GM12878 (cell line): ENCODE measurements around the gene EFNA2. TPM values are rescaled to one million over a fixed set of nuclear protein-coding genes. Genes with fewer than 3 reads are reported as not detected.

ENCODE experiments used
- ATAC-seq: fragments of 200-7000 bp; cut with Tn5 transposase; 3 replicates; pipeline ENCODE4 v1.9.1; 2020; ENCODE audit warnings: mild to moderate bottlenecking, moderate library complexity
- BruUV-seq: library from RNA; stranded (reverse); fragments of 400-500 nt; replicated peaks from 2 replicates; lab custom pipeline; 2021; lab: Mats Ljungman, UMichigan
- CTCF ChIA-PET: fragments of 300-600 bp; sonication (Branson Sonifier 250); formaldehyde crosslinking; extraction: SDS; loops from one replicate; lab custom pipeline; 2021; ENCODE audit warnings: inconsistent platforms; lab: Yijun Ruan, JAX
- POLR2A ChIA-PET: fragments of 350-600 bp; formaldehyde crosslinking; extraction: SDS; loops from one replicate; lab custom pipeline; 2021; ENCODE audit warnings: inconsistent platforms; lab: Charles Lee
- RAD21 ChIA-PET: fragments of 300-600 bp; sonication (Branson Sonifier 250); formaldehyde crosslinking; loops from one replicate; lab custom pipeline; 2023; ENCODE audit warnings: antibody characterized with exemption; ENCODE audit not compliant: unreplicated experiment; lab: Charles Lee
- SMC1A ChIA-PET: fragments of 300-600 bp; sonication (Branson Sonifier 250); formaldehyde crosslinking; loops from one replicate; lab custom pipeline; 2023; ENCODE audit not compliant: unreplicated experiment, uncharacterized antibody; lab: Charles Lee
- DNase-seq: peaks from one replicate; pipeline ENCODE4 v3.0.0-alpha.2; 2011; ENCODE audit warnings: low read depth, low spot score
- FAIRE-seq: peaks from 3 replicates; lab custom pipeline; 2011; peaks lifted over from hg19 to GRCh38; lab: Jason Lieb, UNC
- H2AFZ ChIP-seq: 2 replicates; pipeline ENCODE4 v1.6.0; 2011; ENCODE audit warnings: low read depth, low read length, control low read depth; ENCODE audit not compliant: control insufficient read depth
- H3K27ac ChIP-seq: 2 replicates; pipeline ENCODE4 v1.5.1; 2011; ENCODE audit warnings: control low read depth; ENCODE audit not compliant: control insufficient read depth, insufficient read depth
- H3K27me3 ChIP-seq, 2 experiments: replicated peaks in 1 of 2; 2 replicates each; pipeline versions ENCODE4 v1.6.0 to v1.6.1; 2011; ENCODE audit warnings: low read length in 1 of 2; ENCODE audit not compliant: control insufficient read depth in 2 of 2, insufficient read depth in 2 of 2
- H3K36me3 ChIP-seq, 2 experiments: 2 replicates each; pipeline ENCODE4 v1.5.1; 2011; ENCODE audit warnings: low read length in 1 of 2; ENCODE audit not compliant: control insufficient read depth in 2 of 2, insufficient read depth in 2 of 2
- H3K4me1 ChIP-seq: 2 replicates; pipeline ENCODE4 v1.6.1; 2011; ENCODE audit warnings: mild to moderate bottlenecking, low read length, moderate library complexity, mixed read lengths; ENCODE audit not compliant: control insufficient read depth, insufficient read depth
- H3K4me2 ChIP-seq: 2 replicates; pipeline ENCODE4 v1.6.0; 2011; ENCODE audit warnings: control low read depth; ENCODE audit not compliant: control insufficient read depth, insufficient read depth
- H3K4me3 ChIP-seq: fragments of 200-600 bp; sonication (generic); 2 replicates; pipeline ENCODE4 v1.5.1; 2016
- H3K79me2 ChIP-seq: 2 replicates; pipeline ENCODE4 v1.6.0; 2011; ENCODE audit warnings: low read length; ENCODE audit not compliant: control insufficient read depth, insufficient read depth
- H3K9ac ChIP-seq: 2 replicates; pipeline ENCODE4 v1.8.0; 2011; ENCODE audit warnings: low read length, control low read depth, mixed read lengths; ENCODE audit not compliant: control insufficient read depth, insufficient read depth
- H3K9me3 ChIP-seq: replicated peaks from 3 replicates; pipeline ENCODE4 v1.5.1; 2011; ENCODE audit warnings: mild to moderate bottlenecking, low read length; ENCODE audit not compliant: control insufficient read depth, insufficient read depth
- H4K20me1 ChIP-seq: 2 replicates; pipeline ENCODE4 v1.6.0; 2011; ENCODE audit not compliant: control insufficient read depth, insufficient read depth
- ESRRA ChIP-seq: IDR thresholded peaks from 2 replicates; pipeline ENCODE4 v1.6.1; 2012; ENCODE audit warnings: mild to moderate bottlenecking, low read length, improper control_type of control experiment
- ETV6 ChIP-seq, 2 experiments: fragments of 450-650 bp in 1 of 2; IDR thresholded peaks in 1 of 2; conservative IDR thresholded peaks in 1 of 2; 2 replicates each; pipeline ENCODE4 v1.6.1; 2014; ENCODE audit warnings: antibody characterized with exemption in 1 of 2, borderline replicate concordance in 1 of 2, low read depth in 1 of 2, mild to moderate bottlenecking in 1 of 2, moderate library complexity in 1 of 2
- FOS ChIP-seq: IDR thresholded peaks from 3 replicates; pipeline ENCODE4 v1.6.1; 2011; ENCODE audit warnings: borderline replicate concordance; ENCODE audit not compliant: insufficient read length; ENCODE audit errors: extremely low read depth
- IKZF2 ChIP-seq, 2 experiments: fragments of 450-650 bp; IDR thresholded peaks; 2 replicates each; pipeline ENCODE4 v1.6.1; 2017; ENCODE audit warnings: mild to moderate bottlenecking in 2 of 2, moderate library complexity in 2 of 2
- NBN ChIP-seq: fragments of 450-650 bp; IDR thresholded peaks from 2 replicates; pipeline ENCODE4 v1.6.1; 2016
- NR2F1 ChIP-seq: fragments of 450-650 bp; conservative IDR thresholded peaks from 2 replicates; pipeline ENCODE4 v1.6.1; 2017; ENCODE audit warnings: mild to moderate bottlenecking
- RFX5 ChIP-seq: IDR thresholded peaks from 2 replicates; pipeline ENCODE4 v1.6.1; 2011; ENCODE audit warnings: low read depth, low read length, improper control_type of control experiment
- SIN3A ChIP-seq: IDR thresholded peaks from 2 replicates; pipeline ENCODE4 v1.6.1; 2012; ENCODE audit warnings: low read depth, low read length, improper control_type of control experiment
- ZNF24 ChIP-seq: fragments of 450-650 bp; IDR thresholded peaks from 2 replicates; pipeline ENCODE4 v1.6.1; 2017; ENCODE audit warnings: antibody characterized with exemption, mild to moderate bottlenecking
- ZNF622 ChIP-seq: fragments of 450-650 bp; IDR thresholded peaks from 2 replicates; pipeline ENCODE4 v1.6.1; 2017; ENCODE audit warnings: mild to moderate bottlenecking, inconsistent platforms
- WGBS: methylation state at CpG from one replicate; pipeline ENCODE4 v1.1.6; 2016; ENCODE audit warnings: low lambda C conversion rate; ENCODE audit not compliant: insufficient replicate concordance, insufficient coverage; ENCODE audit errors: missing lambda C conversion rate; 5-methylcytosine and 5-hydroxymethylcytosine counted together
- in situ Hi-C: fragments of 300-500 bp; cut with MboI; formaldehyde crosslinking; loops from 9 replicates; pipeline ENCODE4 v1.14.3; 2018; ENCODE audit warnings: mixed read lengths
- intact Hi-C: fragments of 100-400 bp; cut with micrococcal nuclease; formaldehyde crosslinking; loops from one replicate; pipeline ENCODE4 v1.14.2; 2022; ENCODE audit not compliant: unreplicated experiment
- polyA plus RNA-seq, 11 experiments: library from polyadenylated mRNA; depleted of rRNA in 4 of 11; unstranded in 6 of 11; stranded (reverse) in 5 of 11; fragments of >200 nt; fragmentation: Nextera tagmentation in 4 of 11; fragmentation: Illumina TruSeq in 1 of 11; extraction: Ambion mirVana in 4 of 11; extraction: Trizol in 1 of 11; gene quantifications; 1 replicate in 1 of 11; 2 replicates in 10 of 11; pipeline versions ENCODE4 v1.2.1 to v1.2.3, GENCODE V29; 2011 to 2016; ENCODE audit warnings: inconsistent platforms in 2 of 11, missing spikeins in 2 of 11, low read depth in 1 of 11
- total RNA-seq, 4 experiments: library from RNA; depleted of rRNA in 3 of 4; stranded (reverse); fragments of >200 nt in 3 of 4; fragmentation: Illumina TruSeq in 1 of 4; extraction: Trizol in 1 of 4; gene quantifications; 2 replicates each; pipeline versions ENCODE4 v1.2.1 to v1.2.3, GENCODE V29; 2013 to 2021
- TF ChIP-seq, protein P1 (sequence below), 3 experiments: IDR thresholded peaks in 2 of 3; conservative IDR thresholded peaks in 1 of 3; 2 replicates each; pipeline ENCODE4 v1.5.1; 2011; ENCODE audit warnings: low read depth in 3 of 3, low read length in 3 of 3, mild to moderate bottlenecking in 3 of 3, control low read depth in 2 of 3, moderate library complexity in 2 of 3, inconsistent platforms in 1 of 3, mixed read lengths in 1 of 3; ENCODE audit not compliant: control insufficient read depth in 2 of 3, insufficient read depth in 1 of 3; ENCODE audit errors: extremely low read depth in 1 of 3
- TF ChIP-seq, protein P2 (sequence below): IDR thresholded peaks from 2 replicates; pipeline ENCODE4 v1.6.1; 2012; ENCODE audit warnings: low read length, inconsistent platforms
- TF ChIP-seq, protein P3 (sequence below): fragments of 450-650 bp; IDR thresholded peaks from 2 replicates; pipeline ENCODE4 v1.6.1; 2017; ENCODE audit warnings: mild to moderate bottlenecking, moderate library complexity
- TF ChIP-seq, protein P4 (sequence below): fragments of 450-650 bp; IDR thresholded peaks from 2 replicates; pipeline ENCODE4 v1.6.1; 2017; ENCODE audit warnings: low read depth, mild to moderate bottlenecking, moderate library complexity

EFNA2 gene
- total and polyA plus RNA-seq, 10 of the 15 experiments (the other 5 are each of a cell fraction or from before 2014, with no cell fraction given): not detected

DNA sequence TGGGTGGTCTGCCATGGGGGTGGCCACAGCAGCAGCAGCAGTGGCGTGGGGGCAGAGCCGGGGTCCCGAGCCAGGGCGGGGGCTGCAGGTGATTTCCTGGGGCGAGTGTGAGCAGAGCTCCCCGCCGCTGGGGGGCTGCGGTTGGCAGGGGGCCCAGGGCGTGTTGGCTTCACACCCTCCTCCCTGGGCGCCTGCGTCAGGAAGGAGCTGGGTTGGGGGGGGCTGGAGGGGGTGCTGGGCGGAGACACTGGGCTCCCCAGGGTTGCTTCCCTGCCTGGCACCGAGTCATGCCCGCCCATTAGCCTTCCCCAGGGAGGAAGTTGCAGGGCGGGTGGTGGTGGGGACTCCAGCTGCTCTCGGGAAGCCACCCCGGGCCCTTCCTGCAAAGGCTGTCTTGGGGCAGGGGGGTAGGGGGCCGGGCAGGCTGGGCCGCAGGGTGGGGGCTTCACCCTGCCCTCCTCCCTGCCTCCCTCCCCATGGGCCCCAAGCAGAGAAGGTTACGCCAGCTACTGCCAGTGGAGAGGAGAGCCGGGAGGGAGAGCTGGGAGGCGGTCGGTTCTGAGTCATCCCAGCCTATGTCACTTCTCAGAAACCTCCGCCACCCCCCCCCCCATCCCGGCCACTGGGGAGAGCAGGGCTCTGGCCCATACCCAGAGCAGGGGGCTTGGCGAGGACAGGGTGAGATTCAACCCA, 32.7 kb upstream of the EFNA2 start:
- peak overlapping the region; percentile 86 for H3K9ac ChIP-seq
- intact Hi-C loops (no loop called here), in situ Hi-C loops (no loop called here)
- FAIRE-seq (no peak), DNase-seq (no peak), ATAC-seq (peak; percentile 36)
- CTCF ChIA-PET: interaction anchor here (1.0 to 2.3 kb wide), 6 partner anchors 9 to 26 kb away, joined by 3 to 26 read pairs (median 8); partner anchors contain the start of gene CIRBP
- peak overlapping the region; percentile 91 for H3K4me3 ChIP-seq
- SMC1A ChIA-PET: interaction anchor here (1.2 to 1.9 kb wide), 3 partner anchors 9 to 13 kb away, joined by 4 to 14 read pairs (median 6); no protein-coding TSS in a partner anchor
- peaks cover 14 to 29% of the 10 kb centered on the region in 2 experiments; a peak in 3 of 4 replicates for H3K36me3 ChIP-seq
- H3K27ac ChIP-seq: peak overlapping the region; percentile 72
- peaks cover 56% of the 10 kb centered on the region for H3K79me2 ChIP-seq
- H3K4me1 ChIP-seq: peaks cover 13% of the 10 kb centered on the region
- H3K4me2 ChIP-seq: peak overlapping the region; percentile 53
- WGBS: 1% methylated on average over 12 of the region's 26 CpGs
- RAD21 ChIA-PET: interaction anchor here (1.0 to 2.9 kb wide), 5 partner anchors 9 to 130 kb away, joined by 3 to 47 read pairs (median 7); partner anchors contain the start of gene CIRBP
- no peaks in the 10 kb centered on the region for H3K9me3 ChIP-seq
- BruUV-seq: no TSS peak
- H3K27me3 ChIP-seq: no peaks in the 10 kb centered on the region
- no peaks in the 10 kb centered on the region for H4K20me1 ChIP-seq
- POLR2A ChIA-PET: interaction anchor here (0.7 to 2.9 kb wide), 8 partner anchors 9 to 186 kb away, joined by 3 to 29 read pairs (median 11); partner anchors contain the start of genes ARHGAP45 and CIRBP
- H2AFZ ChIP-seq: no peak overlapping the region
- TF ChIP-seq FOS (no peak), ETV6 (conservative IDR thresholded peaks at IDR 0.05 in 1 of 2, IDR thresholded peaks at IDR 0.05 in 1 of 2; ENCODE audit: borderline replicate concordance in 1 of 2, low read depth in 1 of 2) (no peak), NR2F1 (no peak), ZNF622 (no peak), IKZF2 (IDR thresholded peaks at IDR 0.05) (peak; percentile 39 to 59; a peak in 2 of 4 replicates), NBN (no peak), RFX5 (no peak), SIN3A (no peak), ZNF24 (no peak), ESRRA (no peak)
- TF ChIP-seq, protein P1, sequence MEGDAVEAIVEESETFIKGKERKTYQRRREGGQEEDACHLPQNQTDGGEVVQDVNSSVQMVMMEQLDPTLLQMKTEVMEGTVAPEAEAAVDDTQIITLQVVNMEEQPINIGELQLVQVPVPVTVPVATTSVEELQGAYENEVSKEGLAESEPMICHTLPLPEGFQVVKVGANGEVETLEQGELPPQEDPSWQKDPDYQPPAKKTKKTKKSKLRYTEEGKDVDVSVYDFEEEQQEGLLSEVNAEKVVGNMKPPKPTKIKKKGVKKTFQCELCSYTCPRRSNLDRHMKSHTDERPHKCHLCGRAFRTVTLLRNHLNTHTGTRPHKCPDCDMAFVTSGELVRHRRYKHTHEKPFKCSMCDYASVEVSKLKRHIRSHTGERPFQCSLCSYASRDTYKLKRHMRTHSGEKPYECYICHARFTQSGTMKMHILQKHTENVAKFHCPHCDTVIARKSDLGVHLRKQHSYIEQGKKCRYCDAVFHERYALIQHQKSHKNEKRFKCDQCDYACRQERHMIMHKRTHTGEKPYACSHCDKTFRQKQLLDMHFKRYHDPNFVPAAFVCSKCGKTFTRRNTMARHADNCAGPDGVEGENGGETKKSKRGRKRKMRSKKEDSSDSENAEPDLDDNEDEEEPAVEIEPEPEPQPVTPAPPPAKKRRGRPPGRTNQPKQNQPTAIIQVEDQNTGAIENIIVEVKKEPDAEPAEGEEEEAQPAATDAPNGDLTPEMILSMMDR (IDR thresholded peaks at IDR 0.05 in 2 of 3, conservative IDR thresholded peaks at IDR 0.05 in 1 of 3; ENCODE audit: control insufficient read depth in 2 of 3, extremely low read depth in 1 of 3, insufficient read depth in 1 of 3, low read depth in 3 of 3, low read length in 3 of 3): no peak
- TF ChIP-seq, protein P2, sequence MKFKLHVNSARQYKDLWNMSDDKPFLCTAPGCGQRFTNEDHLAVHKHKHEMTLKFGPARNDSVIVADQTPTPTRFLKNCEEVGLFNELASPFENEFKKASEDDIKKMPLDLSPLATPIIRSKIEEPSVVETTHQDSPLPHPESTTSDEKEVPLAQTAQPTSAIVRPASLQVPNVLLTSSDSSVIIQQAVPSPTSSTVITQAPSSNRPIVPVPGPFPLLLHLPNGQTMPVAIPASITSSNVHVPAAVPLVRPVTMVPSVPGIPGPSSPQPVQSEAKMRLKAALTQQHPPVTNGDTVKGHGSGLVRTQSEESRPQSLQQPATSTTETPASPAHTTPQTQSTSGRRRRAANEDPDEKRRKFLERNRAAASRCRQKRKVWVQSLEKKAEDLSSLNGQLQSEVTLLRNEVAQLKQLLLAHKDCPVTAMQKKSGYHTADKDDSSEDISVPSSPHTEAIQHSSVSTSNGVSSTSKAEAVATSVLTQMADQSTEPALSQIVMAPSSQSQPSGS: no peak
- TF ChIP-seq, protein P3, sequence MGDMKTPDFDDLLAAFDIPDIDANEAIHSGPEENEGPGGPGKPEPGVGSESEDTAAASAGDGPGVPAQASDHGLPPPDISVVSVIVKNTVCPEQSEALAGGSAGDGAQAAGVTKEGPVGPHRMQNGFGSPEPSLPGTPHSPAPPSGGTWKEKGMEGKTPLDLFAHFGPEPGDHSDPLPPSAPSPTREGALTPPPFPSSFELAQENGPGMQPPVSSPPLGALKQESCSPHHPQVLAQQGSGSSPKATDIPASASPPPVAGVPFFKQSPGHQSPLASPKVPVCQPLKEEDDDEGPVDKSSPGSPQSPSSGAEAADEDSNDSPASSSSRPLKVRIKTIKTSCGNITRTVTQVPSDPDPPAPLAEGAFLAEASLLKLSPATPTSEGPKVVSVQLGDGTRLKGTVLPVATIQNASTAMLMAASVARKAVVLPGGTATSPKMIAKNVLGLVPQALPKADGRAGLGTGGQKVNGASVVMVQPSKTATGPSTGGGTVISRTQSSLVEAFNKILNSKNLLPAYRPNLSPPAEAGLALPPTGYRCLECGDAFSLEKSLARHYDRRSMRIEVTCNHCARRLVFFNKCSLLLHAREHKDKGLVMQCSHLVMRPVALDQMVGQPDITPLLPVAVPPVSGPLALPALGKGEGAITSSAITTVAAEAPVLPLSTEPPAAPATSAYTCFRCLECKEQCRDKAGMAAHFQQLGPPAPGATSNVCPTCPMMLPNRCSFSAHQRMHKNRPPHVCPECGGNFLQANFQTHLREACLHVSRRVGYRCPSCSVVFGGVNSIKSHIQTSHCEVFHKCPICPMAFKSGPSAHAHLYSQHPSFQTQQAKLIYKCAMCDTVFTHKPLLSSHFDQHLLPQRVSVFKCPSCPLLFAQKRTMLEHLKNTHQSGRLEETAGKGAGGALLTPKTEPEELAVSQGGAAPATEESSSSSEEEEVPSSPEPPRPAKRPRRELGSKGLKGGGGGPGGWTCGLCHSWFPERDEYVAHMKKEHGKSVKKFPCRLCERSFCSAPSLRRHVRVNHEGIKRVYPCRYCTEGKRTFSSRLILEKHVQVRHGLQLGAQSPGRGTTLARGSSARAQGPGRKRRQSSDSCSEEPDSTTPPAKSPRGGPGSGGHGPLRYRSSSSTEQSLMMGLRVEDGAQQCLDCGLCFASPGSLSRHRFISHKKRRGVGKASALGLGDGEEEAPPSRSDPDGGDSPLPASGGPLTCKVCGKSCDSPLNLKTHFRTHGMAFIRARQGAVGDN: no peak
- TF ChIP-seq, protein P4, sequence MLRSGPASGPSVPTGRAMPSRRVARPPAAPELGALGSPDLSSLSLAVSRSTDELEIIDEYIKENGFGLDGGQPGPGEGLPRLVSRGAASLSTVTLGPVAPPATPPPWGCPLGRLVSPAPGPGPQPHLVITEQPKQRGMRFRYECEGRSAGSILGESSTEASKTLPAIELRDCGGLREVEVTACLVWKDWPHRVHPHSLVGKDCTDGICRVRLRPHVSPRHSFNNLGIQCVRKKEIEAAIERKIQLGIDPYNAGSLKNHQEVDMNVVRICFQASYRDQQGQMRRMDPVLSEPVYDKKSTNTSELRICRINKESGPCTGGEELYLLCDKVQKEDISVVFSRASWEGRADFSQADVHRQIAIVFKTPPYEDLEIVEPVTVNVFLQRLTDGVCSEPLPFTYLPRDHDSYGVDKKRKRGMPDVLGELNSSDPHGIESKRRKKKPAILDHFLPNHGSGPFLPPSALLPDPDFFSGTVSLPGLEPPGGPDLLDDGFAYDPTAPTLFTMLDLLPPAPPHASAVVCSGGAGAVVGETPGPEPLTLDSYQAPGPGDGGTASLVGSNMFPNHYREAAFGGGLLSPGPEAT: no peak
